Trophoblast cell (in vitro differentiated cells and primary cell): ENCODE data around the gene KDM2B.

Experiments
- DNase-seq, 2 donors: peaks; one replicate each; pipeline ENCODE4 v3.0.0-alpha.2; 2016
- H2AFZ ChIP-seq: 2 replicates; pipeline ENCODE4 v1.6.1; 2013; ENCODE audit warnings: low read length, moderate library complexity, mild to moderate bottlenecking; ENCODE audit not compliant: insufficient read depth, poor library complexity
- H2AK5ac ChIP-seq: 2 replicates; pipeline ENCODE4 v1.6.1; 2013; ENCODE audit warnings: mild to moderate bottlenecking, low read length
- H2BK120ac ChIP-seq: 2 replicates; pipeline ENCODE4 v1.6.1; 2013; ENCODE audit warnings: low read length, mild to moderate bottlenecking, moderate library complexity; ENCODE audit not compliant: insufficient read depth, poor library complexity
- H2BK12ac ChIP-seq: 2 replicates; pipeline ENCODE4 v1.6.1; 2013; ENCODE audit warnings: mild to moderate bottlenecking, low read length, moderate library complexity
- H2BK5ac ChIP-seq: 2 replicates; pipeline ENCODE4 v1.6.1; 2013; ENCODE audit warnings: low read length, low read depth, moderate library complexity, mild to moderate bottlenecking; ENCODE audit not compliant: poor library complexity
- H3K14ac ChIP-seq: 2 replicates; pipeline ENCODE4 v1.6.1; 2013; ENCODE audit warnings: mild to moderate bottlenecking, low read length
- H3K18ac ChIP-seq: 2 replicates; pipeline ENCODE4 v1.6.1; 2013; ENCODE audit warnings: mild to moderate bottlenecking, low read length
- H3K23ac ChIP-seq: 2 replicates; pipeline ENCODE4 v1.6.1; 2013; ENCODE audit warnings: low read length
- H3K27ac ChIP-seq: 2 replicates; pipeline ENCODE4 v1.5.1; 2013; ENCODE audit warnings: low read depth, mild to moderate bottlenecking, inconsistent platforms, low read length, moderate library complexity
- H3K27me3 ChIP-seq: 2 replicates; pipeline ENCODE4 v1.6.1; 2013; ENCODE audit warnings: inconsistent platforms, mild to moderate bottlenecking, low read length, moderate library complexity; ENCODE audit not compliant: insufficient read depth
- H3K36me3 ChIP-seq, 2 experiments: 1 replicate in 1 of 2; 2 replicates in 1 of 2; pipeline ENCODE4 v1.6.1; 2013; ENCODE audit warnings: low read length in 2 of 2, mild to moderate bottlenecking in 2 of 2, moderate library complexity in 1 of 2; ENCODE audit not compliant: insufficient read depth in 2 of 2, control insufficient read depth in 1 of 2
- H3K4ac ChIP-seq: 2 replicates; pipeline ENCODE4 v1.6.1; 2013; ENCODE audit warnings: low read depth, mild to moderate bottlenecking, low read length, moderate library complexity
- H3K4me1 ChIP-seq, 2 experiments: 1 replicate in 1 of 2; 2 replicates in 1 of 2; pipeline ENCODE4 v1.6.1; 2013; ENCODE audit warnings: low read length in 2 of 2, mild to moderate bottlenecking in 2 of 2, moderate library complexity in 1 of 2; ENCODE audit not compliant: insufficient read depth in 2 of 2, control insufficient read depth in 1 of 2
- H3K4me2 ChIP-seq: 2 replicates; pipeline ENCODE4 v1.6.1; 2013; ENCODE audit warnings: inconsistent platforms, mild to moderate bottlenecking, low read length, moderate library complexity
- H3K4me3 ChIP-seq: 2 replicates; pipeline ENCODE4 v1.5.1; 2013; ENCODE audit warnings: mild to moderate bottlenecking, low read depth, low read length, inconsistent platforms
- H3K79me1 ChIP-seq: one replicate; pipeline ENCODE4 v1.6.1; 2013; ENCODE audit warnings: low read length
- H3K79me2 ChIP-seq: 2 replicates; pipeline ENCODE4 v1.6.1; 2013; ENCODE audit warnings: low read length, mild to moderate bottlenecking; ENCODE audit not compliant: control insufficient read depth, insufficient read depth, poor library complexity
- H3K9ac ChIP-seq: 2 replicates; pipeline ENCODE4 v1.6.1; 2013; ENCODE audit warnings: mild to moderate bottlenecking, low read length
- H3K9me3 ChIP-seq: 2 replicates; pipeline ENCODE4 v1.6.1; 2013; ENCODE audit warnings: low read depth, mild to moderate bottlenecking, control low read depth, inconsistent platforms, low read length; ENCODE audit not compliant: insufficient read depth
- H4K12ac ChIP-seq: 2 replicates; pipeline ENCODE4 v1.6.1; 2013; ENCODE audit warnings: low read depth, mild to moderate bottlenecking, low read length, moderate library complexity
- H4K8ac ChIP-seq: 2 replicates; pipeline ENCODE4 v1.6.1; 2013; ENCODE audit warnings: low read depth, mild to moderate bottlenecking, low read length, moderate library complexity
- H4K91ac ChIP-seq: one replicate; pipeline ENCODE4 v1.6.1; 2013; ENCODE audit warnings: low read depth, mild to moderate bottlenecking, low read length, moderate library complexity
- WGBS: extraction: QIAGEN DNeasy Blood & Tissue Kit; methylation state at CpG from one replicate; pipeline ENCODE4 v1.1.7; 2013; ENCODE audit warnings: missing lambda C conversion rate; ENCODE audit not compliant: insufficient read length, insufficient coverage; ENCODE audit errors: extremely low coverage; 5-methylcytosine and 5-hydroxymethylcytosine counted together

The KDM2B gene

DNA sequence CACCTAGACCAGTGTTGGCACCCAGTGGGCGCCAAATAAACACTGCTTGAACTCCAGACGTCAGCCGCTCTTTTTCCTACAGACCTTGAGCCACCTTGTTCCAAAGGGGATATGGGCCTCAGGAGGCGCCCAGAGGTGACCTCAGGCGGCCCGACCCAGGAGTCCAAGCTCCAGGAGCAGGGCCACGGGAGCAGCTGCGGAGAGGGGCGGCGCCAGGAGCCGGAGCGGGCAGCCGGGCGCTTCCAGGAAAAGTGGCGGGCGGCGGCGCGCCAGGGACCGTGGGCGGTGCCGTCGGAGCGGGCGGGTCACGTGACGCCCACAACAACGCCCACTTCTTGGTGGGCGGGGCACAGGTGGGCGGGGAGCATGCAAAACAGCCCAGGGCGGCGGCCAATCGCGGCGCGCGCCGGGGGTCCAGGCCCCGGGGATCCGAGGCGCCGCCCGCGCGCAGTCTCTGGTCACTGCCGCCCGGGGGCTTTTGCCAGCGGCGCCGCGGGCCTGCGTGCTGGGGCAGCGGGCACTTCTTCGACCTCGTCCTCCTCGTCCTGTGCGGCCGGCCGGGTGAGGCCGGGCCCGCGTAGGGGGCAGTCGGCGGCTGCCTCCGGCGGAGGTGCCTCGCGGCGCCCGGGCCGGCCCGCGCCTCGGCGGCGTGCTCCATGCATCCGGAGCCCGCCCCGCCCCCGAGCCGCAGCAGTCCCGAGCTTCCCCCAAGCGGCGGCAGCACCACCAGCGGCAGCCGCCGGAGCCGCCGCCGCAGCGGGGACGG is 45.4 kb upstream of the KDM2B start, which contains the start of gene ORAI1:
Gene ORAI1 (plus strand): TSS at position 444 of the 766 bp plus-strand sequence.
- Histone ChIP-seq H3K23ac (no peak within 1 kb of the TSS), H2BK5ac (peak within 1 kb of the TSS; percentile 94), H4K91ac (peak within 1 kb of the TSS; percentile 84), H3K27ac (peak within 1 kb of the TSS; percentile 88), H3K36me3 (no peaks in the 10 kb centered on the region), H3K4me3 (peak within 1 kb of the TSS; percentile 75), H2AFZ (peak within 1 kb of the TSS; percentile 97), H3K79me2 (peaks cover 9% of the 10 kb centered on the region), H2BK12ac (peak within 1 kb of the TSS; percentile 89), H3K9me3 (no peaks in the 10 kb centered on the region), H3K18ac (peak within 1 kb of the TSS; percentile 98), H2BK120ac (peak within 1 kb of the TSS; percentile 98), H2AK5ac (peak within 1 kb of the TSS; percentile 95), H3K14ac (peak within 1 kb of the TSS; percentile 96), H3K4me2 (peak within 1 kb of the TSS; percentile 94), H3K27me3 (no peaks in the 10 kb centered on the region), H3K4ac (peak within 1 kb of the TSS; percentile 90), H3K4me1 (peaks cover 21 to 31% of the 10 kb centered on the region in 2 experiments), H4K12ac (peak within 1 kb of the TSS; percentile 96), H4K8ac (peak within 1 kb of the TSS; percentile 100), H3K79me1 (peaks cover 17% of the 10 kb centered on the region), H3K9ac (peak within 1 kb of the TSS; percentile 81)
- DNase-seq = peak; percentile 94 to 99
- no CpG with 5 or more reads among the region's 92 CpGs for WGBS

DNA sequence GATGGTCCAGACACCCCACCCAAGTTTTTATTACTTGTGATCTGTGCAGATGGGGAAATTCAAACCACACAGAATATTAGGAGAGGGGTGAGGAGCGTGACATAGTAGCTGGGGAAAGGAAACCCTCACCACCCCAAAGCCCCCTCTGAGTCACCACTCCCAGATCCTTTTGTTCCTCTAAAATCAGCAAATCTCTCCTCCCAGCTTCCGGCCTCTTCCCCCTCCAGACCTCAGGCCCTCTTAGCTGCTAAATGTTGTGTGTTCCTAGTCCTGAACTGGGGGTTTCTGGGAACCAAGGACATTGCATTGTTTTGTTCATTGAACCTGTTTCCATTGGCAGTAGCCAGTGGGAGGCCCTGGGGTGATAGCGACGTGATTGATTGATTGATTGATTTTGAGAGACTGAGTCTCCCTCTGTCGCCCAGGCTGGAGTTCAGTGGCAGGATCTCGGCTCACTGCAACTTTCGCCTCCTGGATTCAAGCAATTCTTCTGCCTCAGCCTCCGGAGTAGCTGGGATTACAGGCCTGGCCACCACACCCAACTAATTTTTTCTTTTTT is 39.6 kb upstream of the KDM2B start:
- Histone ChIP-seq H2BK5ac (no peak overlapping the region), H3K36me3 (no peaks in the 10 kb centered on the region), H3K27me3 (no peaks in the 10 kb centered on the region), H4K12ac (no peak overlapping the region), H3K4ac (no peak overlapping the region), H3K4me2 (no peak overlapping the region), H2AK5ac (no peak overlapping the region), H3K9me3 (no peaks in the 10 kb centered on the region), H3K79me2 (no peaks in the 10 kb centered on the region), H3K4me3 (no peak overlapping the region), H2BK12ac (no peak overlapping the region), H4K8ac (no peak overlapping the region), H3K9ac (no peak overlapping the region), H4K91ac (no peak overlapping the region), H3K23ac (no peak overlapping the region), H3K18ac (no peak overlapping the region), H3K79me1 (no peaks in the 10 kb centered on the region), H2BK120ac (peak overlapping the region; percentile 25), H3K14ac (no peak overlapping the region), H3K27ac (no peak overlapping the region), H2AFZ (no peak overlapping the region), H3K4me1 (peaks cover 2 to 3% of the 10 kb centered on the region in 2 experiments)
- DNase-seq = peak in 1 of 2 donors; percentile 13
- no CpG with 5 or more reads among the region's 8 CpGs for WGBS

DNA sequence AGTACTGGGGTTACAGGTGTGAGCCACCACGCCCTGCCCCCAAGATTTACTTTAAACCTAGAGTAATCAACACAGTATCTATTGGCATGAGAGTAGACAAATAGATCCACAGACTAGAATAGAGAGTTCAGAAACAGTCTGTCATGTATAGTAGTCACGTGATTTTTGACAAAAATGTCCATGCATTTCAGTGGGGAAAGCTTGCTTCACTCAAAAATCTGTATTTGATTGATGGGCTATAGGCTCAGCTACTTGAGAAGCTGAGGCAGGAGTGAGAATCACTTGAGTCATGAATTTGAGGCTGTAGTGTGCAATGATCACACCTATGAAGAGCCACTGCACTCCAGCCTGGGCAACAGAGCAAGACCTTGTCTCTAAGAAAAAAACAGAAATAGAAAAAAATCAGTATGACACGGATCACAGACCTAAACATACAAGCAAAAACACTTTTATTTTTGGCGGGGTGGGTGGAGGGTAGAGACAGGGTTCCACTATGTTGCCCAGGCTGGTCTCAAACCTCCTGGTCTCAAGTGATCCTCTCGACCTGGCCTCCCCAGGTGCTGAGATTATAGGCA is 37.9 kb upstream of the KDM2B start:
- H4K8ac ChIP-seq = no peak overlapping the region
- WGBS = no CpG with 5 or more reads among the region's 5 CpGs

DNA sequence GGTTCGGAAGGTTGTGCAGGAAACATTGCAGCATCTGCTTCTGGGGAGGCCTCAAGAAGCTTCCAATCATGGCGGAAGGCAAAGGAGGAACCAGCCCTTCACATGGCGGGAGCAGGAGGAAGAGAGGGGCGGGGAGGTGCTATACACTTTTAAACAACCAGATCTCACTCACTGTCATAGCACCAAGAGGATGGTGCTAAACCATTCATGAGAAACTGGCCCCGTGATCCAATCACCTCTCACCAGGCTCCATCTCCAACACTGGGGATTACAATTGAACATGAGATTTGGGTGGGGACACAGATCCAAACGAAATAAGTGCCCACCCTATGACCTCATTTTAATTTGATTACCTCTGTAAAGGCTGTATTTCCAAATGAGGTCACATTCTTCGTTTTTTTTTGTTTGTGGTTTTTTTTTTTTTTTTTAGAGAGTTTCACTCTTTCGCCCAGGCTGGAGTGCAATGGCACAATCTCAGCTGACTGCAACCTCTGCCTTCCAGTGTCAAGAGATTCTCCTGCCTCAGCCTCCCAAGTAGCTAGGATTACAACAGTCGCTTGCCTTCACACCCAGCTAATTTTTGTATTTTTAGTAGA is 34.1 kb upstream of the KDM2B start:
- Histone ChIP-seq H2AFZ (no peak overlapping the region), H3K9me3 (no peaks in the 10 kb centered on the region), H2AK5ac (no peak overlapping the region), H3K79me1 (no peaks in the 10 kb centered on the region), H3K79me2 (no peaks in the 10 kb centered on the region), H2BK12ac (no peak overlapping the region), H3K36me3 (no peaks in the 10 kb centered on the region), H3K14ac (no peak overlapping the region), H3K27me3 (no peaks in the 10 kb centered on the region), H3K27ac (no peak overlapping the region), H4K91ac (no peak overlapping the region), H4K12ac (no peak overlapping the region), H3K4me1 (no peaks in the 10 kb centered on the region), H3K18ac (no peak overlapping the region), H2BK5ac (no peak overlapping the region), H3K9ac (no peak overlapping the region), H2BK120ac (no peak overlapping the region), H3K4ac (no peak overlapping the region), H3K4me2 (no peak overlapping the region), H3K23ac (no peak overlapping the region), H4K8ac (no peak overlapping the region), H3K4me3 (no peak overlapping the region)
- no peak for DNase-seq
- no CpG with 5 or more reads among the region's 9 CpGs for WGBS

More for the DNA sequence above, 37.9 kb upstream of the KDM2B start:
- no peak overlapping the region for H4K91ac ChIP-seq
- H2BK120ac ChIP-seq = no peak overlapping the region
- no peak overlapping the region for H2BK5ac ChIP-seq
- DNase-seq = no peak
- no peaks in the 10 kb centered on the region for H3K27me3 ChIP-seq
- no peak overlapping the region for H2AK5ac ChIP-seq
- H3K36me3 ChIP-seq = no peaks in the 10 kb centered on the region
- no peak overlapping the region for H3K18ac ChIP-seq
- H3K9me3 ChIP-seq = no peaks in the 10 kb centered on the region
- no peak overlapping the region for H2AFZ ChIP-seq
- no peak overlapping the region for H2BK12ac ChIP-seq
- H3K27ac ChIP-seq = no peak overlapping the region
- no peaks in the 10 kb centered on the region for H3K79me2 ChIP-seq
- no peaks in the 10 kb centered on the region for H3K79me1 ChIP-seq
- H3K4ac ChIP-seq = no peak overlapping the region
- no peak overlapping the region for H3K14ac ChIP-seq
- no peak overlapping the region for H4K12ac ChIP-seq
- no peak overlapping the region for H3K4me2 ChIP-seq
- H3K4me1 ChIP-seq = peaks cover 0 to 3% of the 10 kb centered on the region in 2 experiments
- no peak overlapping the region for H3K9ac ChIP-seq
- no peak overlapping the region for H3K4me3 ChIP-seq
- no peak overlapping the region for H3K23ac ChIP-seq
